NOMO-1 treated with dmso at 0.1 percent for 144 hours (cell line): Measurements from ENCODE around the gene ATR.
A peak's percentile ranks its signal among the peaks of the same experiment; 100 is the strongest.
"Not testable (repeated sequence)": the region's sequence is repeated elsewhere in the genome, so short reads cannot be mapped to it uniquely, and the experiment has no call there.

Experiments
- DNase-seq: peaks from one replicate; lab custom pipeline; 2025; ENCODE audit not compliant: unreplicated experiment; lab: John Stamatoyannopoulos, UW

Gene ATR

DNA sequence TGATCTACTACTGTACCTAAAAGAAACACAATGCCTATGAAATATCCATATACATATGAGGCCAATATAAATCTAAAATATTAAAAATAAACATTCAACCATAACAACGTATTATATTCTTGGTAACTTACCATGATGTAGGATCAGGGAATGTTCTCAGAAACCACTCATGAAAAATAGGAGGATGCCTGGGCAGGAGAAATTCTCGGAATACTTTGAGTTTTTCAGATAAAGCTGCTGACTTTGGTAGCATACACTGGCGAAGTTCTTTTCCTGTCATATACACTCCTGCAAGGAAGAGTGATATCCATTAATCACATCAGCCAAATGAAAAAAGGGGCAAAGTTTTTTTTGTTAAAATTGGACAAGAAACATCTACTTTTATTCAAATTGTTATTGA lies 119.4 kb downstream of the ATR start:
- no peak for DNase-seq

- no peak for DNase-seq
These were observed 127.7 kb downstream of the ATR start for GRCh38 chr3:142450881-142451280.

DNA sequence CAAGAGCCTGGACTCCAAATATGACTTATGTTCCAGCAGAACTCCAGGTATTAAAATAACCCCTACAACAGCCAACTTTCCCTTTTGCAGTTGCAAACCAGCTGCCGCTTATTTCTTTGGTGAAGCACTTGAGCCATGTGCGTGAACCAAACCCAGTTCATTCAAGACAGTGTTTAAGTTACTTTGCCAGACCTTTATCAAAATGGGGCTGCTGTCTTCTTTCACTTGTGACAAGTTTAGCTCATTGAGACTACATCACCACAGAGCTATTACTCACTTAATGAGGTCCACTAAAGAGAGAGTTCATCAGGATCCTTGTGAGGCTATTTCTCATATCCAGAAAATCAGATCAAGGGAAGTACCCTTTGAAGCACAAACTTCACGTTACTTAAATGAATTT lies 128.3 kb downstream of the ATR start:
- DNase-seq = no peak

- peak; percentile 92 for DNase-seq
These were observed 130.4 kb downstream of the ATR start, which contains the start of gene XRN1 for GRCh38 chr3:142447852-142448823. XRN1 (minus strand) TSS chr3:142448037; CDS start chr3:142447944, 93 bp downstream.

- peak; percentile 30 for DNase-seq
These were observed 131.2 kb downstream of the ATR start for GRCh38 chr3:142447301-142447851.

- peak; percentile 15 for DNase-seq
These were observed 132.7 kb downstream of the ATR start for GRCh38 chr3:142445816-142446254.

GRCh38 chr3:142444343-142444742 lies 134.2 kb downstream of the ATR start:
- no peak for DNase-seq

DNA sequence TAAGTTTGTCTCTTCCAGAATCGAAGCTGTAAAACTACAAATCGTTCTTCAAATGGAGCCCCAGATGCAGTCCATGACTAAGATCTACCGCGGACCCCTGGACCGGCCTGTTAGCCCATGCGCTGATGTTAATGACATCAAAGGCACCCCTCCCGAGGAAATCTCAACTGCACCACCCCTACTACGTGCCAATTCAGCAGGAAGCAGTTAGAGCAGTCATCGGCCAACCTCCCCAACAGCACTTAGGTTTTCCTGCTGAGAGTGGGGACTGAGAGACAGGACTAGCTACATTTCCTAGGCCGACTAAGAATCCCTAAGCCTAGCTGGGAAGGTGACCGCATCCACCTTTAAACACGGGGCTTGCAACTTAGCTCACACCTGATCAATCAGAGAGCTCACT lies 135.5 kb downstream of the ATR start:
- not testable (repeated sequence) for DNase-seq

DNA sequence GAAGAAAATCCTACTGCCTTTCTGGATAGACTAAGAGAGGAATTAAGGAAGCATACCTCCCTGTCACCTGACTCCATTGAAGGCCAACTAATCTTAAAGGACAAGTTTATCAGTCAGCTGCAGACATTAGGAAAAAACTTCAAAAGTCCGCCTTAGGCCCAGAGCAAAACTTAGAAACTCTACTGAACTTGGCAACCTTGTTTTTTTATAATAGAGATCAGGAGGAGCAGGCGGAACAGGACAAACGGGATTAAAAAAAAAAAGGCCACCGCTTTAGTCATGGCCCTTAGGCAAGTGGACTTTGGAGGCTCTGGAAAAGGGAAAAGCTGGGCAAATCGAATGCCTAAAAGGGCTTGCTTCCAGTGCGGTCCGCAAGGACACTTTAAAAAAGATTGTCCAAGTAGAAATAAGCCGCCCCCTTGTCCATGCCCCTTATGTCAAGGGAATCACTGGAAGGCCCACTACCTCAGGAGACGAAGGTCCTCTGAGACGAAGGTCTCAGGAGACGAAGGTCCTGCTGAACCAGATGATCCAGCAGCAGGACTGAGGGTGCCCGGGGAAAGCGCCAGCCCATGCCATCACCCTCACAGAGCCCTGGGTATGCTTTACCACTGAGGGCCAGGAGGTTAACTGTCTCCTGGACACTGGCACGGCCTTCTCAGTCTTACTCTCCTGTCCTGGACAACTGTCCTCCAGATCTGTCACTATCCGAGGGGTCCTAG lies 138.9 kb downstream of the ATR start:
- DNase-seq = not testable (repeated sequence)

DNA sequence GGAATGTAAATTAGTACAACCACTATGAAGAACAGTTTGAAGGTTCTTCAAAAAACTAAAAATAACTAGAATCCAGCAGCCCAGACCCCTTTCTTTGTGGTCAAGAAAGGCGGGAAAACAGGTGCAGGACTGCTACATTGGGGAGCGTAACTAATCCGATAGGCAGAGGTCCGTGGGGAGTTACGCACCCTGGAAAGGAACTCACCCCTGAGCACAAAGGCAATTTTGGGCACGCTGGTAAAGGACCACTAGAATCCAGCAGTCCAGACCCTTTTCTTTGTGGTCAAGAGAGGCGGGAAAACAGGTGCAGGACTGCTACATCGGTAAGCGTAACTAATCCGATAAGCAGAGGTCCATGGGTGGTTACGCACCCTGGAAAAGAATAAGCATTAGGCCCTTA lies 140.4 kb downstream of the ATR start:
- DNase-seq = not testable (repeated sequence)

- no peak for DNase-seq
These were observed 141.5 kb downstream of the ATR start for GRCh38 chr3:142436951-142437585.

DNA sequence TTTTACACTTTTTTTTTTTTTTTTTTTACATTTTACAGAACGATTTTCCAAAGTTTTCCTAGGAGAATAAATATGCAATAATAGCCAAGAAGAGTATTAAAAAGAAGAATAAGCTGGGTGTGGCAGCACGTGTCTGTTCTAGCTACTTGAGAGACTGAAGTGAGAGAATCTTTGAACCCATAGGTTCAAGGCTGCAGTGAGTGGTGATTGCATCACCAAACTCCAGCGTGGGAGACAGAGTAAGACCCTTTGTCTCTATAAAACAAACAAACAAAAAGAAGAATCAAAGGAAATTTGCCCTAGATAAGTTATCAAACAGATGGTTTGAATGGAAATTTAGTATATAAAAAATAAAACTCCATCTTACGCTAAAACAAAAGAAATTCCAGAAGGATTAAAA lies 144.0 kb downstream of the ATR start:
- no peak for DNase-seq

DNA sequence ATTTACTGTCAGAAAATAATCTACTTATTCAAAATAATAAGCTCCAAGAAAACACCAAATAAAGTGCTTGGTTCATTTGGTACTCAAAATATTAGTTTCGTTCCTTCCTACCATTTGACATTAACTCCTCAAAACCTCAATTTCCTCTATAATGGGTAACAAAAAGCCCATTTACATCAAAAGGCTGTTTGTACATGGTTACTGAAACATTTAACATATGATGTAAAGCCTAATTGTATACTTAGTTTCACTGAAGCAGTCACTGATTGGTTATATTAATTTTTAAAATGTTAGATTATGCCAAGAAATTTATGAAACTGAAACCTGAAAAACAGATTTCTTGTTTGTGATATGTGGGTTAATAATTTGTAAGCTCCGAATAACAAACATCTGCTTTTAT lies 145.4 kb downstream of the ATR start:
- DNase-seq = no peak

DNA sequence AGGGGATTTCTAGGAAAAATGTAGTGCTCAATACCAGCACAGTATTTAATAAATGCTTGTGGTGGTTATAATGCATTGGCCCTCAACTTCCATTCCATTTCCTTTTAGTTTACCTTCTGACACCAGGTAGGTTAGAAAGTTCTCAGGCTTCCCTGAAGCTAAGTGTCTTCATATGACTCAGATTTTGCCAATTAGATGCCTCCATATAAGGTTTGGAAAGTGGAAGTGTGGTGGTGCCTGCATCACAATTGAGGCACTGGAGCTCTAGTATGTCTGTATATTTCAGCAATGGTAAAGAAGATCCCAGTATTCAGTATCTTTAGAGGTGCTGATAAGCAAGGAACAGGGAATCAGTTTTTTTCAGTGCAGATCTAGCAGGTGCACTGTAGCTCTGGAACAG lies 149.0 kb downstream of the ATR start:
- no peak for DNase-seq

DNA sequence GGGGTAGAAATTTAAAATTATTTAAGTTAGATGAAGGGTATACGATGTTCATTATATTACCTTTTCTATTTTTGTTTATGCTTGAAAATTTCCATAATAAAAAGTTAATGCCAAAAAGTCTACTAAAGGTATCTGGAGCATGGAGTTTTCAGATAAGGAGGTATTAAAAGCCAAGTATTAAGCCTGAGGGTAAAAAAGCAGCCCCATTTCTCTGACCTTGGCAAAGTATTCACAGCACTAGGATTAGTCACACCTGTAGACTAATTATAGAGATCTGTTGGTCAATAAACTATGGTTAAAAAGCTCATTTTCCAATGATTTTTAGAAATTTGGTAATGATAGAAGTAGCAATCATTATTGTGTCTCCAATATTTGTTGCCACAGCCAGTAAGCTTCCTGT lies 153.8 kb downstream of the ATR start:
- DNase-seq = no peak

DNA sequence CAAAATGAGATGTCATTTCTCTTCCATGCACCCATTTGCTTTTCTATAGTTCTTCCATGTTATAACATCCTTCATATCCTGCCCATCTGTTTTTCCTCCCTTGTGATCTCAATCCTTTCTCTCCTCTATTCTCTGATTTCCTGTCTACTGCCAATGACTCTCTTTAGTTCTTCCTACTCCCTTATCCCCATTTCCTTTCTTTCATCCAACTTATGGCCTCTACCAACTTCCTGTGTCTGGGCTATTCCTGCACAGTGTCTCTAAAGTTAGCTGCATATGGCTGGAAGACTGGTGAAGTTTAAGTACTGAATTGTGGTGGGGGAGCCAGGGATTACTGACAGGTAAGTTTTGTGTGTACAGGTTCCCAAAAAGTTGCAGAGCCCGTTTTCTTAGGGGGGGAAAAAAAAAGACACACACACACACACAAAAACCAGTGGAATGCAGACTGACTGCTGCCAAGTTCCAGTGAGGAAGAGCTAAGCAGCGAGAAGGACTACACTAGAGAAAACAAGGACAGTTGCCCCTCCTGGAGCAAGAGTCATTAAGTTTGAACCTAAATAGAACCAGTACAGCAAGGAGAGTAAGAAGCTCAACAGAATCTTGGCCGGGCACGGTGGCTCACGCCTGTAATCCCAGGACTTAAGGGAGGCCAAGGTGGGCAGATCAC lies 159.5 kb downstream of the ATR start:
- no peak for DNase-seq

DNA sequence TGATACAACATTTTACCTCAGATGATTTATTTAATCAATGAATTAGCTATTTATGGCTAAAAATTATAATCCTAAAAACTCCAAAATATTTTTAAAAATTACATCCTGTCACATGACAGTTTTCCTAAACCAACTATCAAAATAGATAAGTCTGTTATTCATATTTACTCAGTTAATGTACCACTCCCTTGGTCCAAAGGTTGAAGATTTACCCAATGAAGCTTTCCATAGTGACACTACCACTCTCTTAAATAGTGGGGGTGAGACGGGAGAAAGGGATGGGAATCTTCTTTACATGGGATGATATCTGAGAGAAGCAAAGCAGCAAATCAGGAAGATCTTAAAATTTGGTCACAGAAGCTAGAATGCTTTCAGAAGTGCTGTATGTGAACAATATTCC lies 161.2 kb downstream of the ATR start:
- no peak for DNase-seq

GRCh38 chr3:142400537-142400936 lies 178.0 kb downstream of the ATR start:
- DNase-seq = not testable (repeated sequence)
